ENCODE data around the gene EFR3B. TPM values are rescaled to one million over a fixed set of nuclear protein-coding genes. Genes with fewer than 3 reads are reported as not detected.

EFR3B gene
- total RNA-seq, 4 donors from 2014 or later: 0.40 to 1.2 (median 0.65) TPM

DNA sequence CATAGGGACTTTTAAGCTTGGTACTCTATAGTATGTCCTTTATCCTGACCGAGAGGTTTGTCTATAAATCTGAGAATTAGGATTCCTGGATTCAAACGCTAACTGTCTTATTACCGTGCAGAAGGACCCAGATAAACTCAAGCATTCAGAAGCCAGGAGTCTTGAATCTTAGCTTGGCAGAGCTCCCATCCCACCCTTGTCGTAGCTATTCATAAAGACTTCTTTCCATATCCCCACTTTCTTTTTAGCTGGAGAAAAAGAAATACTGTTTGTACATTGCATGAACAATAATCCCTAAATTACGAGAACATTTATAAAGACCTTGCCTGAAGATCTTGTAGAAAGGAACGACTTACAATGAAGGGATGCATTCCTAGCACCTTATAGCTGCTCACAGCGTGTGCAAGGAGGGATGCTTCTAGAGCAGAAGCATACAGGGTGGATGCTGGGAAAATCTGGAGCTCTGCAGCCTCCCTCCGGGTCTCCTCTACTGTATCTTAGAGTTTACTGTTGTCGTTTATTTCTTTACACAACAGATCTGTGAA is 13.6 kb downstream of the EFR3B start:
- H3K4me1 ChIP-seq: no peaks in the 10 kb centered on the region
- no peaks in the 10 kb centered on the region for H3K36me3 ChIP-seq
- no peaks in the 10 kb centered on the region for H3K27me3 ChIP-seq
- no peak for DNase-seq
- no peak for TF ChIP-seq POLR2A (IDR thresholded peaks at IDR 0.05)
- TF ChIP-seq, protein P1, sequence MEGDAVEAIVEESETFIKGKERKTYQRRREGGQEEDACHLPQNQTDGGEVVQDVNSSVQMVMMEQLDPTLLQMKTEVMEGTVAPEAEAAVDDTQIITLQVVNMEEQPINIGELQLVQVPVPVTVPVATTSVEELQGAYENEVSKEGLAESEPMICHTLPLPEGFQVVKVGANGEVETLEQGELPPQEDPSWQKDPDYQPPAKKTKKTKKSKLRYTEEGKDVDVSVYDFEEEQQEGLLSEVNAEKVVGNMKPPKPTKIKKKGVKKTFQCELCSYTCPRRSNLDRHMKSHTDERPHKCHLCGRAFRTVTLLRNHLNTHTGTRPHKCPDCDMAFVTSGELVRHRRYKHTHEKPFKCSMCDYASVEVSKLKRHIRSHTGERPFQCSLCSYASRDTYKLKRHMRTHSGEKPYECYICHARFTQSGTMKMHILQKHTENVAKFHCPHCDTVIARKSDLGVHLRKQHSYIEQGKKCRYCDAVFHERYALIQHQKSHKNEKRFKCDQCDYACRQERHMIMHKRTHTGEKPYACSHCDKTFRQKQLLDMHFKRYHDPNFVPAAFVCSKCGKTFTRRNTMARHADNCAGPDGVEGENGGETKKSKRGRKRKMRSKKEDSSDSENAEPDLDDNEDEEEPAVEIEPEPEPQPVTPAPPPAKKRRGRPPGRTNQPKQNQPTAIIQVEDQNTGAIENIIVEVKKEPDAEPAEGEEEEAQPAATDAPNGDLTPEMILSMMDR (IDR thresholded peaks at IDR 0.05): no peak
- H3K9me3 ChIP-seq: no peaks in the 10 kb centered on the region
- no peak overlapping the region for H3K4me3 ChIP-seq
- no peak overlapping the region for H3K27ac ChIP-seq

DNA sequence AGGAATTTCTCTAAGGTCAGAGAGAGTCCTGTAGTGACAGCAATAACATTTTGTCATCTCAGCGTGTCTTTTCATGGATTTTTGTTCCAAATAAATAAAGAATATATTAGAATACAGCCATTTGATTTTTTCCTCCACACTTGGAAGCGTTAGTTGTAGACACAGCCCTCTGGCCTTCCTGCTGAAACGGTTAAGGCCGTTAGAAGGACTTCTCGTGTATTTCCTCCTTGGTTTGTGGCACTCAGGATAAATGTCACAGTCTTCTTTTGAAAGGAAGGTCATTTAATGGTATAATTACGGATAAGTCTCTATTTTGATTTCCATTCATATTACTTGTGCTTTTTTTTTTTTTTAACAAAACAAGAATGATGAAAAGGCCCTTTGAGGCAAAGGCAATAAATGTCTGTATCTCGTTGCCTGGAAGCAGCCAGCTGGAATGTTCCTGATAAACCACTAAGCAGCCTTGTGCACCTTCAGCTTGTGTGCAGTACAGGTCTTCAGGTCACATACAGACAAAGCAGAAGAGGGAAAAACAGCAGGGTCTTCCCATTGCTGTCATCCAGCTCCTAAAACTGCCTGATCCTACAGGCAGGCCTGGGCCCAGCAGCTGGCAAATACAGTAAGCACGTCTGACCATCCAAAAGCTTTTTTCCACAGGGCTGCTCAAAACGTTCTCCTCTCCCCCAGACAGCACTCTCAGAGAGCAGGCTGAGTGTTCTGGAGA is 14.4 kb downstream of the EFR3B start:
- Histone ChIP-seq H3K9me3 (no peaks in the 10 kb centered on the region), H3K27ac (no peak overlapping the region), H3K36me3 (no peaks in the 10 kb centered on the region), H3K27me3 (no peaks in the 10 kb centered on the region), H3K4me3 (no peak overlapping the region), H3K4me1 (no peaks in the 10 kb centered on the region)
- no peak for TF ChIP-seq POLR2A (IDR thresholded peaks at IDR 0.05)
- TF ChIP-seq, protein P1 (IDR thresholded peaks at IDR 0.05): no peak
- no peak for DNase-seq

DNA sequence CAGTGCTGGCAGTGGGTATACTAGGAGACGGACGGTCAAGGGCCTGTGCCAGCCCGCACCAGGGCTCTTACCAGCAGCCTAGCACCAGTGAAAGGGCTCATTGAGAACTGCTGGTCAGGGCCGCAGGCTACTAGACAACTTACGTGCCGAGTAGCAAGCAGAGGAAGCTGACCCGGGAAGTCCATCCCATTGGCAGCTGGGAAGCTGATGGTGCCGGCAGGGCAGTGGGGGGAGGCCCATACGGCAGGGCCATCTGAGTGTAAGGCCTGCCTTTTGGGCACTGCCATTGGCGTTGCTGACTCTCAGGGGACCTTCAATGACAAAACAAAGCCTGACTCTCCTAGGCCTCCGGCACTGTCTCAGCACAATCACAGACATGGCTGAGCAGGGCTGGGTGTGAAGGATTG is 20.6 kb downstream of the EFR3B start:
- no peak overlapping the region for H3K27ac ChIP-seq

DNA sequence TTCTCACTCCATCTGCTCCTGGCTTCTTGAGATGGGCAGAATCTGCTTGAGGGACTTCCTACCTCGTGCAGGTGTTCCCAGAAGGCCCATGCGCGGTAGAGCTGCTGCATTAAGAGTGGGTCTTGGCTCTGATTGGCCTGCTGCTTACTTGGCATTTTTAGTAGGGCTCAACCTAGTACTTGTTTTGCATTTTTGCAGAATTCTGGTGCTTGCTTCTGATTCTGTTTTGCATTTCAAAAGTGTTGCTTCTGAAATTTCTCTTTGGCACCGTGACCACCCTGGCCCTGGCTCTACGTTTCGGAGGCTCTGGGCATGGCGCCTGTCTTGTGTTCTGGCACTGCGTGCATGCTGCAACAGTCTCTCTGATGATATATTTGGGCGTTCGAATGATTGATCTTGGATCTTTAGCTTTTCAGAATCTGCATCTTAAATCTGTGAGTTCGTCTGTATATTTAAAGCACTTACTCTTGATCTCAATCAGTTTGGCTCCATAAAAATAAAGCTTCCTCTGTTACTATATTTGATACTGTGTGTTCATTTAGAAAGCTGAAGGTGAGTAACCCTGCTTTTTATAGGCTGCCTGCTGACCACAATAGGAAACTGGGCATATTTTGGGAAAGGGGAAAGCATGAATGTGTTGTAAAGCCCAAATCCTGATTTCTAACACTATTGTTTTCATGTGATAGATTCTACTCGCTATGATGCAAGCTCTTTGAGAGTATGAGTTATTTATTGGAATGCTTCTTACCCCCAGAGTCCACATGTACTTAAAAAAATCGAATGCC is 22.2 kb downstream of the EFR3B start:
- Histone ChIP-seq H3K9me3 (peaks cover 0 to 5% (median 0%) of the 10 kb centered on the region in 4 donors), H3K27ac (no peak overlapping the region), H3K36me3 (no peaks in the 10 kb centered on the region), H3K4me3 (no peak overlapping the region), H3K4me1 (no peaks in the 10 kb centered on the region), H3K27me3 (no peaks in the 10 kb centered on the region)
- TF ChIP-seq, protein P1 (IDR thresholded peaks at IDR 0.05): no peak
- TF ChIP-seq POLR2A (IDR thresholded peaks at IDR 0.05): no peak
- DNase-seq: no peak

More for the DNA sequence above, 20.6 kb downstream of the EFR3B start:
- DNase-seq: no peak
- Histone ChIP-seq H3K36me3 (no peaks in the 10 kb centered on the region), H3K4me1 (no peaks in the 10 kb centered on the region), H3K27me3 (no peaks in the 10 kb centered on the region), H3K4me3 (no peak overlapping the region), H3K9me3 (peaks cover 0 to 5% (median 0%) of the 10 kb centered on the region in 4 donors)
- TF ChIP-seq POLR2A (IDR thresholded peaks at IDR 0.05): no peak
- TF ChIP-seq, protein P1 (IDR thresholded peaks at IDR 0.05): no peak

DNA sequence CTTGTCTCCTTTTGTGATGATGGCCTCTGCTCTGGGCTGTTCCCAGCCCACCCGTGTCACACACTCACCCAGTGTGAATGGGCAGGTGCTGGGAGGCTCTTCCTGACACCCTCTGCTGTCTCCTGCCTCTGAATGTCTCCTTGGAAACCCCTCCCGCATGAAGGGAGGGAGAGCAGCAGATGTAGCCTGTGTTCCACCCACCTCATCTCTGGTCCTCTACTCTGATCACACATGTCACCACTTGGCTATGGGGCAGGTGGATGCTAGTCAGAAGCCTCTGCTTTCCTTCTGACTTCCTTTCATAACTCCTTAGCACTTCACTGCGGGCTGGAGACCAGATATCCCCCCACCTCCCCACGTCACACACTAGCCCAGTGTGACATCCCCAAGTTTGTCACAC is 23.9 kb downstream of the EFR3B start:
- DNase-seq: no peak
- H3K9me3 ChIP-seq: peaks cover 0 to 5% (median 0%) of the 10 kb centered on the region in 4 donors
- H3K27me3 ChIP-seq: no peaks in the 10 kb centered on the region
- no peak for TF ChIP-seq POLR2A (IDR thresholded peaks at IDR 0.05)
- TF ChIP-seq, protein P1 (IDR thresholded peaks at IDR 0.05): no peak
- H3K4me3 ChIP-seq: no peak overlapping the region
- no peaks in the 10 kb centered on the region for H3K36me3 ChIP-seq
- no peaks in the 10 kb centered on the region for H3K4me1 ChIP-seq
- H3K27ac ChIP-seq: no peak overlapping the region
